VCaP (cell line): Measurements from ENCODE around the gene CCDC183.

Experiments
- H3K27ac ChIP-seq: fragments of 450-650 bp; 2 replicates; pipeline ENCODE4 v1.5.1; 2017
- CTCF ChIP-seq: fragments of 450-650 bp; conservative IDR thresholded peaks from 2 replicates; pipeline ENCODE4 v1.5.1; 2017; ENCODE audit warnings: mild to moderate bottlenecking, moderate library complexity

The CCDC183 gene

GRCh38 chr9:136787690-136788400 lies 8.3 kb upstream of the CCDC183 start:
- peak overlapping the region; percentile 100 for H3K27ac ChIP-seq
- peak; percentile 91 for TF ChIP-seq CTCF

- peak overlapping the region; percentile 100 for H3K27ac ChIP-seq
Observed at GRCh38 chr9:136788644-136789522, 7.3 kb upstream of the CCDC183 start.

GRCh38 chr9:136789523-136789937 lies 6.6 kb upstream of the CCDC183 start:
- peak overlapping the region; percentile 100 for H3K27ac ChIP-seq
- no peak for TF ChIP-seq CTCF

GRCh38 chr9:136790640-136791515 lies 5.3 kb upstream of the CCDC183 start, which contains the start of gene TMEM141:
Gene TMEM141 (plus strand): TSS chr9:136791344. CDS start chr9:136791371, 27 bp downstream.
- TF ChIP-seq CTCF = no peak
- peak within 1 kb of the TSS; percentile 100 for H3K27ac ChIP-seq

- H3K27ac ChIP-seq = peak overlapping the region; percentile 100
- TF ChIP-seq CTCF = peak; percentile 96
Observed at GRCh38 chr9:136791516-136792276, 4.4 kb upstream of the CCDC183 start.

- peak overlapping the region; percentile 100 for H3K27ac ChIP-seq
- no peak for TF ChIP-seq CTCF
Observed at GRCh38 chr9:136792321-136793085, 3.6 kb upstream of the CCDC183 start.
